NCI-H2107 treated with DMSO at 0.1 percent for 48 hours (cell line): ENCODE measurements around the gene POMGNT2.
A peak's percentile ranks its signal among the peaks of the same experiment; 100 is the strongest.

Experiments used
- DNase-seq: peaks from one replicate; lab custom pipeline; 2025; ENCODE audit not compliant: unreplicated experiment; lab: John Stamatoyannopoulos, UW

The POMGNT2 gene

GRCh38 chr3:43105596-43106292 lies at the start of gene POMGNT2:
TSS of gene POMGNT2 (minus strand) at chr3:43106079. CDS start at chr3:43081431, 24,648 bp downstream.
- peak; percentile 25 for DNase-seq

GRCh38 chr3:43154980-43155379 lies 49.1 kb upstream of the POMGNT2 start:
- no peak for DNase-seq

DNA sequence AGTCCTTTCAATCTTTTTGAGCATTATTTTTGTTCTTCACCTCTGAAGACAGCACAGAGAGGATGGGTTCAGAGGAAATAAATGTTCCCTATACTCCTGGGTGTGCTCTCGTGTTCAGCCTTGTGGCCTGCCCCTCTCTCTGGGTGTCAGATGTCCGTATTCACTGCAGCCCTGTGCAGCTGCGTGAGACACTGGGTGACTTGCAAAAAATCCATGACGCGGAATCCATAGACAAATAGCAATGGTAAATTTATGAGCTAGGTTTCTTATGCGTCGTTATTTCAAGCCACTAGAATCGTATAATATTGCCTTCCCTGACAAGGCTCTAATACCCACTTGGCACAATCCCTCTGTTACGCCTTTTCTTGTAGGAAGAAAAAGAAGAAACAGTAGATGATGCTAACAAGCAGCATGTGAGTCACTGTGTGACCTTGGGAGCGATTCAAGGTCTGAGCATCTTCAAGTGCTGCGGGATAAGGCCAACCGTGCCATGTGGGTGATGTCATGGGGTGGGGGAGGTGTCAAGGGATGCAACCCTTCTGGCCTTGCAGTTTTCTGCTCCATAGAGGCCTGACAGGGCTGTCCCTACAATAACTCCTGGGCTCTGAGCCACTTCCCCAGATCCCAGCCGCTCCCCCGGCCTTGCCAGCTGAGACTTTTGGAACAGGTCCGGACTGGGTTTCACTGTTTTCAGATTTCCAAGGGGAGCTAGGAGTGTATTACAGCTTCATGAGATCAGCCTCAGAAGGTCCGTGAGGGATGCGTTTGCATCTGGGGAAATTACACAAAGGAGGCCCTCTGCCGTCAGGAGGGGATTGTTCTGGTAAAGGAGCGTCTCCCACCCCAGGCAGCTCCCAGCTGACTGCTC lies 47.6 kb upstream of the POMGNT2 start:
- peak; percentile 42 for DNase-seq

DNA sequence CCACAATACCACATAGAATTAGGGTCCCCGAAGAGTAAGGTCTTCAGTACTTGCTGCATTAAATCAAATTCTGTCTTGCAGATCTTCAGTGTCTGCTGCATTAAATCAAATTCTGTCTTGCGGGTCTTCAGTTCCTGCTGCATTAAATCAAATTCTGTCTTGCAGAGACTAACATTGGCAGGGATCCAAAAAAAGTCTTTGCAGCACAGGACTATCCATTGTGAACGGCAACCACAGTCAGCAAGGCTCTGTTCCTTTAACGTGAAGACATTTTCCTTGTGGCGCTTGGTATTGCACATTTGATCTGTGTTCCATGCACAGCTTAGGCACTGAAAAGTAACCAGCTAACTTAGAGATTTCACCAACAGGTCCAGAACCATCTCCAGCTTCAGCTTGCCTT lies 46.8 kb upstream of the POMGNT2 start:
- no peak for DNase-seq

DNA sequence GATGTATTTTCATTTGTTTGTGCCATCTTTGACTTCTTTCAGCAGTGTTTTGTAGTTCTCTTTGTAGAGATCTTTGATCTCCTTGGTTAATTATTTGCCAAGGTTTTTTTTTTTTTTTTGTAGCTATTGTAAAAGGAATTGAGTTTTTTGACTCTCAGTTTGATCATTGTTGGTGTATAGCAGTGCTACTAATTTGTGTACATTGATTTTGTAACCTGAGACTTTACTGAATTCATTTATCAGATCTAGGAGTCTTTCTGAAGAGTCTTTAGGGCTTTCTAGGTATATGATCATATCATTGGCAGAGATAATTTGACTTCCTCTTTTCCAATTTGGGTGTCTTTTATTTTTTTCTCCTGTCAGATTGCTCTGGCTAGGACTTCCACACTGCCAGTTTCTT lies 42.2 kb upstream of the POMGNT2 start:
- DNase-seq: no peak

DNA sequence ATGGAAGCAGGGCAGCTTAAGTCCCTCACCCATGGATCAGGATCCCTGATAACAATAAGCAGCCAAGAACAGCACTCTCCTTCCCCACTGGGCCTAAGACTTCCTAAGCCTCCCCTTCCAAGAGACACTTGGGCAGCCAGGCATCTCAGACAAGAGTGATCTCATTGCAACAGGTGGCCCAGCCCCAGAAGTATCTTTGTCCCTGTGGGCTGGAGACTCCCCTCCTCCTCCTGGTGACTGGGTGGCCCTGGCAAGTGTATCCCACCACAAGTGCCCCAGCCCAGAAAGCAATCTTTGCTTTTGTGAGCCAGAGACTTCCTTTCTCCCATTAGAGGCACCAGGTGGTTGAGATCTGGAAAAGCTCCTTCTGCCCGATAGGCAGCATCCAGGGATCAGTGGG lies 40.7 kb upstream of the POMGNT2 start:
- DNase-seq: no peak

DNA sequence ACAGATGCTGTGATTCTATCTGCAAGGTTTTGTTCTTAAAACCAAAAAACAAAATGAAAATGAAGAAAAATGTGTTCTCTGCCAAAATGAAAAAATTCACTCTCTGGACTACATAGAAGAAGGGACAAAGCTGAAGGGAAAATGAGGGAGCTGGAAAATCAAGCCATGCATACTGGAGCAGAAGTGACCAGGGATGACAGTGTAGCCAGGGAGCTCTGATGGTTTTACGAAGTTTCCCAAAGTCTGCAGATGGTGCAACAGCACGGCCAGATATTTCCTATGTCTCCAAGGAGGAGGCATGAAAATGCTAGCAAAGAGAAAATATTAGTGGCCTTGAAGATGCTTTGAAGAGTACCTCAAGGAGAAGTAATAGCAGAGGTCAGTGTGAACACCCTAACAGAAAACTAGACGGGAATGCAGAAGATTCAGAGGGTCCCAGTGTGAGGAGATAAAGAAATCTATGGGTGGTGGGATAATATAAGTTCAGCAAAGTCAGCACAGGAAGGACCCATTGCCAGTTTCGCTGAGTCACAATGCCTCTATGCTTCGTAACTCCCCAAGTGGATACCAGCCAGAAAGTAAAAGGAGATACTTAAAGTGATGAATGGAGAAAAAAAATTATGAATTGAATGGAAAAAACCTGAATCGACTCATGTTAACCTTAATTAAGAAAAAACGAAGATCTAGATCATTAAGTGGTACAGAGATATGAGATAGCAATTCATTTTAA lies 39.0 kb upstream of the POMGNT2 start:
- no peak for DNase-seq

- no peak for DNase-seq
These were observed 36.6 kb upstream of the POMGNT2 start for GRCh38 chr3:43142472-43142871.

DNA sequence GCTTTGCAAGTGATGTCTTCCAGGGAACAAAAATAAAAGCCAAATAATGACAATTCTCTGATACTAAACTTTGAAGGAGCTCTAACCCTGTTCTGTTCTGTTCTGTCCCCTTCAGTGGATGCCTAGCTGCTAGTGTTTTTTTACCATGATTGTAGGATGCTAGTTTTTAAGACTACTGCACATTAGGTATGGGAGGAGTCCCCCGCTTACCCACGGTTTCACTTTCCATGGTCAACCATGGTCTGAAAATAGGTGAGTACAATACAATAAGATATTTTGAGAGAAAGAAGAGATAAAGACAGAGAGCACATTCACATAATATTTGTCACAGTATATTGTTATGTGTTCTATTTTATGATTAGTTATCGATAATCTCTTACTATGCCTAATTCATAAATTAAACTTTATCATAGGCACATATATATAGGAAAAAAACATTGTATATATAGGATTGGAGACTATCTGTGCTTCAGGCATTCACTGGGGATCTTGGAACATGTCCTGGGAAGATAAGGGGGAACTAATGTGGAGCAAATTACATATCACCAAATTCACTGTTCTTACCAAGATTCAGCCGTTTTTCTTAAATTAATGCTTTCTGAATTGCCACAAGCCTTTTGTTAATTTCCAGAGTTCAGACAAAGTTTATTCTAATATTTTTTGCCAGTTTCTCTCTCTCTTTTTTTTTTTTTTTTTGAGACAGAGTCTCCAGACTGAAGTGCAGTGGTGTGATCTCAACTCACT lies 32.8 kb upstream of the POMGNT2 start:
- no peak for DNase-seq

GRCh38 chr3:43132870-43133636 lies 27.2 kb upstream of the POMGNT2 start:
- no peak for DNase-seq

DNA sequence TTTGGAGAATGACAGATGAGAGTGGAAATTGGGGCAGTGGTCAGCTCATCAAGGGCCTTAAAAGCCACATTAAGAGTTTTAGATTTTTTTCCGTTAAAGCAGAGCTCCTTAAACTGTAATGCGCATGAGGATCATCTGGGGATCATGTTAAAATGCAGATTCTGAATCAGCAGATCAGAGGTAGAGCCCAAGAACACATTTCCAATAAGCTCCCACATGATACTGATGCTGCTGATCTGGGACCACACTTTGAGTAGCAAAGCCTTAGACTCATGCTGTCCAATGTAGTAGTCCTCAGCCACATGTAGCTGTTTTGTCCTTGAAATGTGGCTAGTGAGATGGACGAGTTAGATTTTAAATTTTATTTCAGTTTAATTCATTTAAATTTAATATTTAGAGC lies 26.3 kb upstream of the POMGNT2 start:
- no peak for DNase-seq

GRCh38 chr3:43128464-43128863 lies 22.6 kb upstream of the POMGNT2 start:
- DNase-seq: no peak

GRCh38 chr3:43126536-43126935 lies 20.7 kb upstream of the POMGNT2 start:
- DNase-seq: no peak

GRCh38 chr3:43123895-43124294 lies 18.0 kb upstream of the POMGNT2 start:
- DNase-seq: no peak

GRCh38 chr3:43120937-43121336 lies 15.1 kb upstream of the POMGNT2 start:
- DNase-seq: no peak

- no peak for DNase-seq
These were observed 11.4 kb upstream of the POMGNT2 start for GRCh38 chr3:43117257-43117656.

DNA sequence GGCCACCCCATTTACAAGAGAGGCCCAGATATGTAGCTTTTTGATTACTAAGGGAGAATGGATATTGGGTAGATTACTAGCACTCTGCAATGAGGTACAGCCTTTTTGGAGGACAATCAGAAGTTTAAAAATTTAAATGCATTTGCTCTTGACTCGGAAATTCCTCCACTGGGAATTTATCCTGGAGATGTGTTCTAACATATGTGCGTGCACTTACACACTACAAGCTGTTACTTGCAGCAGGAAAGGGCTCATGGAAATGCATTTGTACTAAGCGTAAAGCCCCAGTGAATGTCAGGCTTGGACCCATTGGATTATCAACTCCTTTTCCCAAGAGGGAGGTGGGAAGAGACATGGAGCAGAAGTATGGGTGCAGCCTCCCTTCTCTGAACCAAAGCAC lies 7.8 kb upstream of the POMGNT2 start:
- DNase-seq: no peak

DNA sequence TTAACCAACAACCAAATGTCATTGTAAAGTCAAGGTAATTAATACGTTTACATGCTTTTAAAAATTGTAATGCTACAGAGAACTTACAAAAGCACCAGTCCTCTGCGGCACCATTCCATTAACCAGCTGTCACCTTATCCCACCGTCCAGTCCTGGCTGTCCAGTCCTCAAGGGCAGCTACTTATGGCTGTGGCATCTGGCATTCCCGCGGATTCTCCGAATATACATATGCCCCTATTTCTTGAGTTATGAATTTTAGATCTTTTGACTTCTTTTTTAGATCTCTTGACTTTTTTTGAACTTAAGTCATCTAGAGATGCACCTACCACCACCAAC lies 382 bp upstream of the POMGNT2 start:
- no peak for DNase-seq

DNA sequence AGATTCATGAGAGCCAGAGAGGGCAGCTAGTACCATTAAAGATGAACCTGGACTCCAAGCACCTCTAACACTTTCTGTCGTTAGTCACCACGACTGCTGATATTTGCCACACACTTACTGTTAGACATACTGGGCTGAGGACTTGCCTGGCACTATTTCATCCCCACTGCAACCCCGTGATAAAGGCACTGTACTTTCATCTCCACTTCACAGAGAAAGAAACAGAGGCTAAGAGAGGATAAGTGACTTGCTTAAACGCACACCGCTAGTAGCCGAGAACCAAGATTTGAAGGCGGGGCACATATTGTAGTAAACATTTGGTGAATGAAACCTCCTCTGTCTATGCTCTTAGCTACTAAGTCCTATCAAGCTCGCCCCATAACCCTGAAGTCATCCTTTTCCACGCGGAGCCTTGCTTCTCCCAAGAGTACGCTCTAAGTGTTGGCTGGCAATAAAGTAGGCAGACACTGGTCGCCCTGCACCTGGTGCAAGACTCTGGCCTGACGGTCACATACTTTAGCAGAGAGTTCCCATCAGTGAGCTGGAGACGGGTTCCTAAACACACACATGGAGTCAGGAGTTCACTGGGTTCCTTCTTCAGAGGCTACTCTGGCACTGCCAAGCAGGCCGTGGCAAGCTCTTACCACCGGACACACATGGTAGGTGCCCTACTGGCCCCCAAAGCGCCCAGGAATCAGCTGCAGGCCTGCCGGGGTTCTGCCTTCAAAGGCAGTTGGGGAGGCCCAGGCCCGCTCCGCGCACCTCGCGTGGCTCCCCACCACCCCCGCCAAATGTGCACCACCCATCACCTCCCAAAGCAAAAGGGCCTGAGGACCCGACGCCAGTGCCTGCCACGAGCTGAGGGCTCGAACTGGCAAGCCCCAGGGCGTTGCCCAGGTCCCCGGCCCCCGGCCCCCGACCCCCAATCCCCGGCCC lies 951 bp downstream of the POMGNT2 start:
- DNase-seq: no peak
